Activated T-cell treated with anti-CD3 and anti-CD28 coated beads, Interleukin-2, amount 50 U/mL, for 24 hours (primary cell): Measurements from ENCODE around the gene SNCAIP.

Source experiments
- DNase-seq: peaks from one replicate; pipeline ENCODE4 v3.0.0-alpha.2; 2020
- H3K27ac Mint-ChIP-seq: 2 replicates; pipeline ENCODE4 v1.8.0; 2020; ENCODE audit warnings: mild to moderate bottlenecking, mixed read lengths
- H3K27me3 Mint-ChIP-seq: 2 replicates; pipeline ENCODE4 v1.8.0; 2020; ENCODE audit warnings: mixed read lengths
- H3K36me3 Mint-ChIP-seq: 2 replicates; pipeline ENCODE4 v1.8.0; 2020; ENCODE audit warnings: low read depth, mixed read lengths
- H3K4me1 Mint-ChIP-seq: 2 replicates; pipeline ENCODE4 v1.8.0; 2020; ENCODE audit warnings: low read depth, mixed read lengths
- H3K4me3 Mint-ChIP-seq: 2 replicates; pipeline ENCODE4 v1.8.0; 2020; ENCODE audit warnings: mild to moderate bottlenecking, moderate library complexity, mixed read lengths
- H3K9me3 Mint-ChIP-seq: 2 replicates; pipeline ENCODE4 v1.8.0; 2020; ENCODE audit warnings: mixed read lengths

SNCAIP gene

GRCh38 chr5:122507581-122507980, 195.5 kb downstream of the SNCAIP start:
- Mint-ChIP-seq H3K27me3 (no peaks in the 10 kb centered on the region), H3K9me3 (no peaks in the 10 kb centered on the region), H3K4me1 (no peaks in the 10 kb centered on the region), H3K27ac (no peak overlapping the region), H3K36me3 (no peaks in the 10 kb centered on the region), H3K4me3 (no peak overlapping the region)
- DNase-seq, result no peak

- Mint-ChIP-seq H3K27me3 (no peaks in the 10 kb centered on the region), H3K4me1 (no peaks in the 10 kb centered on the region), H3K27ac (no peak overlapping the region), H3K36me3 (no peaks in the 10 kb centered on the region), H3K4me3 (no peak overlapping the region), H3K9me3 (no peaks in the 10 kb centered on the region)
- DNase-seq, result no peak
These were observed 196.6 kb downstream of the SNCAIP start for GRCh38 chr5:122508623-122509022.
